Body of pancreas (tissue), 4 donors: ENCODE data around the gene AJAP1. TPM values are rescaled to one million over a fixed set of nuclear protein-coding genes. Genes with fewer than 3 reads are reported as not detected.

Experiments used
- ATAC-seq: fragments of 150-250 bp; one replicate; pipeline ENCODE4 v1.9.1; 2016
- DNase-seq, 4 donors: peaks; one replicate each; pipeline ENCODE4 v3.0.0-alpha.2; 2019
- H3K27ac ChIP-seq, 4 donors: fragments of 200-600 bp; sonication (generic); 1 replicate in 3 of 4; 2 replicates in 1 of 4; pipeline versions ENCODE4 v1.5.1 to v1.6.1; 2016 to 2019; ENCODE audit warnings: mild to moderate bottlenecking in 1 of 4, mixed read lengths in 1 of 4, moderate library complexity in 1 of 4
- H3K27me3 ChIP-seq, 2 donors: fragments of 200-600 bp; sonication (generic); one replicate each; pipeline ENCODE4 v1.6.0; 2016; ENCODE audit warnings: mild to moderate bottlenecking in 1 of 2
- H3K36me3 ChIP-seq, 2 donors: fragments of 200-600 bp; sonication (generic); replicated peaks in 1 of 2; 2 replicates each; pipeline ENCODE4 v1.5.1; 2016; ENCODE audit warnings: low read depth in 2 of 2; ENCODE audit not compliant: insufficient read depth in 1 of 2
- H3K4me1 ChIP-seq: fragments of 200-600 bp; sonication (generic); one replicate; pipeline ENCODE4 v1.6.0; 2016
- H3K4me3 ChIP-seq, 2 donors: fragments of 200-600 bp; sonication (generic); 1 replicate in 1 of 2; 2 replicates in 1 of 2; pipeline ENCODE4 v1.5.1; 2016 to 2019
- H3K9me3 ChIP-seq, 3 donors: fragments of 200-600 bp; sonication (generic); 1 replicate in 2 of 3; 2 replicates in 1 of 3; pipeline ENCODE4 v1.5.1; 2016
- CTCF ChIP-seq, 7 experiments: fragments of 450-650 bp in 4 of 7; fragments of 200-600 bp in 3 of 7; sonication (generic) in 3 of 7; IDR thresholded peaks; one replicate each; pipeline ENCODE4 v1.5.1; 2016 to 2019; ENCODE audit warnings: antibody characterized with exemption in 7 of 7
- POLR2A ChIP-seq, 3 donors: fragments of 450-650 bp; IDR thresholded peaks; one replicate each; pipeline ENCODE4 v1.6.1; 2016; ENCODE audit warnings: antibody characterized with exemption in 3 of 3, mild to moderate bottlenecking in 2 of 3
- WGBS, 2 donors: methylation state at CpG; one replicate each; pipeline ENCODE4 v1.1.5; 2017; 5-methylcytosine and 5-hydroxymethylcytosine counted together
- intact Hi-C: fragments of 100-400 bp; cut with DNase I; formaldehyde crosslinking; loops from one replicate; pipeline ENCODE4 v1.15.1; 2023
- total RNA-seq, 2 donors: library from RNA; depleted of rRNA; stranded (reverse); fragments of >200 nt; gene quantifications; one replicate each; pipeline ENCODE4 v1.1.0, GENCODE V29; 2016

AJAP1 gene
- total RNA-seq, 2 donors from 2014 or later = 0.66 to 2.9 TPM

GRCh38 chr1:4650481-4650880 is 3.9 kb upstream of the AJAP1 start:
- Histone ChIP-seq H3K36me3 (no peaks in the 10 kb centered on the region), H3K9me3 (no peaks in the 10 kb centered on the region), H3K4me3 (no peak overlapping the region), H3K27me3 (peaks cover 0 to 13% of the 10 kb centered on the region in 2 donors), H3K4me1 (peaks cover 20% of the 10 kb centered on the region), H3K27ac (no peak overlapping the region)
- intact Hi-C loops = no loop called here
- no peak for DNase-seq
- TF ChIP-seq CTCF (IDR thresholded peaks at IDR 0.05) (no peak), POLR2A (IDR thresholded peaks at IDR 0.05) (no peak)
- WGBS, 2 donors = 49 to 63% methylated on average over 8 of the region's 8 CpGs
- ATAC-seq = no peak

GRCh38 chr1:4650981-4651380 is 3.4 kb upstream of the AJAP1 start:
- H3K27ac ChIP-seq = no peak overlapping the region
- H3K36me3 ChIP-seq = no peaks in the 10 kb centered on the region
- no peak for TF ChIP-seq CTCF (IDR thresholded peaks at IDR 0.05)
- TF ChIP-seq POLR2A (IDR thresholded peaks at IDR 0.05) = no peak
- peaks cover 0 to 13% of the 10 kb centered on the region in 2 donors for H3K27me3 ChIP-seq
- DNase-seq = no peak
- no peaks in the 10 kb centered on the region for H3K9me3 ChIP-seq
- WGBS, 2 donors = 73% methylated on average over 8 of the region's 8 CpGs
- H3K4me1 ChIP-seq = peaks cover 22% of the 10 kb centered on the region
- ATAC-seq = no peak
- intact Hi-C loops = no loop called here
- H3K4me3 ChIP-seq = no peak overlapping the region

- H3K4me3 ChIP-seq = no peak overlapping the region
- WGBS, 2 donors = 0 to 16% methylated on average over 9 to 31 of the region's 31 CpGs
- intact Hi-C loops = no loop called here
These were observed 1.6 kb upstream of the AJAP1 start for GRCh38 chr1:4652631-4653327.

GRCh38 chr1:4653328-4653660 is 1.1 kb upstream of the AJAP1 start:
- WGBS, 2 donors = 13 to 45% methylated on average over 5 to 7 of the region's 9 CpGs
- ATAC-seq (no peak), DNase-seq (no peak)
- intact Hi-C loops = no loop called here
- Histone ChIP-seq H3K9me3 (no peaks in the 10 kb centered on the region), H3K4me1 (peaks cover 25% of the 10 kb centered on the region), H3K27me3 (peaks cover 0 to 13% of the 10 kb centered on the region in 2 donors), H3K36me3 (no peaks in the 10 kb centered on the region), H3K27ac (no peak overlapping the region), H3K4me3 (no peak overlapping the region)
- TF ChIP-seq CTCF (IDR thresholded peaks at IDR 0.05) (no peak), POLR2A (IDR thresholded peaks at IDR 0.05) (no peak)

More at GRCh38 chr1:4652631-4653327, 1.6 kb upstream of the AJAP1 start:
- DNase-seq (peak; percentile 41 to 61 (median 57)), ATAC-seq (peak; percentile 70)
- no peaks in the 10 kb centered on the region for H3K9me3 ChIP-seq
- TF ChIP-seq POLR2A (IDR thresholded peaks at IDR 0.05) (no peak), CTCF (IDR thresholded peaks at IDR 0.05) (peak; percentile 78 to 99 (median 83))
- H3K27ac ChIP-seq = no peak overlapping the region
- H3K27me3 ChIP-seq = peaks cover 0 to 13% of the 10 kb centered on the region in 2 donors
- H3K36me3 ChIP-seq = no peaks in the 10 kb centered on the region
- peaks cover 25% of the 10 kb centered on the region for H3K4me1 ChIP-seq
